Thymus (tissue), 11 donors: ENCODE measurements around the gene TSPEAR. TPM values are rescaled to one million over a fixed set of nuclear protein-coding genes. Genes with fewer than 3 reads are reported as not detected.
"Not testable (repeated sequence)": the region's sequence is repeated elsewhere in the genome, so short reads cannot be mapped to it uniquely, and the experiment has no call there.

ENCODE experiments used
- DNase-seq, 9 donors: peaks; one replicate each; pipeline ENCODE4 v3.0.0-alpha.2; 2013; ENCODE audit warnings: low spot score in 9 of 9, low read depth in 6 of 9, missing footprints in 1 of 9
- H3K27ac ChIP-seq, 2 donors: one replicate each; pipeline ENCODE4 v1.5.1; 2013; ENCODE audit warnings: control low read depth in 1 of 2, low read depth in 1 of 2, low read length in 1 of 2, mild to moderate bottlenecking in 1 of 2, moderate library complexity in 1 of 2
- H3K27me3 ChIP-seq, 2 donors: one replicate each; pipeline ENCODE4 v1.5.1; 2013; ENCODE audit warnings: low read length in 1 of 2; ENCODE audit not compliant: control insufficient read depth in 2 of 2, insufficient read depth in 1 of 2
- H3K36me3 ChIP-seq, 2 donors: one replicate each; pipeline ENCODE4 v1.5.1; 2013; ENCODE audit warnings: low read length in 1 of 2, mild to moderate bottlenecking in 1 of 2, moderate library complexity in 1 of 2; ENCODE audit not compliant: control insufficient read depth in 2 of 2, insufficient read depth in 2 of 2
- H3K4me1 ChIP-seq, 2 donors: one replicate each; pipeline ENCODE4 v1.5.1; 2013; ENCODE audit warnings: low read length in 2 of 2; ENCODE audit not compliant: control insufficient read depth in 2 of 2, insufficient read depth in 2 of 2
- H3K4me3 ChIP-seq, 2 donors: one replicate each; pipeline ENCODE4 v1.5.1; 2013; ENCODE audit warnings: low read length in 2 of 2, control low read depth in 1 of 2, mild to moderate bottlenecking in 1 of 2
- H3K9me3 ChIP-seq, 2 donors: one replicate each; pipeline ENCODE4 v1.5.1; 2013; ENCODE audit warnings: low read length in 1 of 2, mild to moderate bottlenecking in 1 of 2; ENCODE audit not compliant: control insufficient read depth in 2 of 2, insufficient read depth in 1 of 2
- WGBS: extraction: QIAGEN DNeasy Blood & Tissue Kit; methylation state at CpG from one replicate; pipeline ENCODE4 v1.1.7; 2013; 5-methylcytosine and 5-hydroxymethylcytosine counted together
- polyA plus RNA-seq: library from polyadenylated mRNA; stranded (reverse); fragments of 200-250 nt; gene quantifications from one replicate; pipeline ENCODE4 v1.2.3, GENCODE V29; 2013
- total RNA-seq: library from RNA; stranded (reverse); fragments of 120-200 nt; gene quantifications from one replicate; pipeline ENCODE4 v1.2.4, GENCODE V29; 2013
- donor health status: healthy.

TSPEAR gene
- total and polyA plus RNA-seq, 2 donors: 0.07 to 0.38 TPM

DNA sequence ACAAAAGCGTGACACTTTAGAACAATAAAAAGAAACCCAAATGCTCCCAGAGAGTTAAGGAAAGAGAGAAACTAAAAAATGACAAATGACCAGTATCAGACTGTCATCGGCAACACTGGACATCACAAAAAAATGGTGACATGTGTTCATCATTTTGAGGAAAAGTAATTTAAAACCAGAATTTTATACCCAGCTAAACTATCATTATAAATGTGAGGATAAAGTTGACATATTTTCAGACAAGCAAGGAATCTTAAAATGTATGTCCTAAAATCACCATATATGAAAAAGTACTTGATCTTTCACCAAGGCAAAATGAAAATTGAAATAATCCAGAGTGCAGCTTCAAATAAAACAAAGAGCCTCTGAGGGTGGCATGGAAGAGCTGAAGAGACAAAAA is 66.5 kb downstream of the TSPEAR start:
- Histone ChIP-seq H3K27ac (no peak overlapping the region), H3K36me3 (no peaks in the 10 kb centered on the region)
- 49% methylated on average over 2 of the region's 2 CpGs for WGBS

DNA sequence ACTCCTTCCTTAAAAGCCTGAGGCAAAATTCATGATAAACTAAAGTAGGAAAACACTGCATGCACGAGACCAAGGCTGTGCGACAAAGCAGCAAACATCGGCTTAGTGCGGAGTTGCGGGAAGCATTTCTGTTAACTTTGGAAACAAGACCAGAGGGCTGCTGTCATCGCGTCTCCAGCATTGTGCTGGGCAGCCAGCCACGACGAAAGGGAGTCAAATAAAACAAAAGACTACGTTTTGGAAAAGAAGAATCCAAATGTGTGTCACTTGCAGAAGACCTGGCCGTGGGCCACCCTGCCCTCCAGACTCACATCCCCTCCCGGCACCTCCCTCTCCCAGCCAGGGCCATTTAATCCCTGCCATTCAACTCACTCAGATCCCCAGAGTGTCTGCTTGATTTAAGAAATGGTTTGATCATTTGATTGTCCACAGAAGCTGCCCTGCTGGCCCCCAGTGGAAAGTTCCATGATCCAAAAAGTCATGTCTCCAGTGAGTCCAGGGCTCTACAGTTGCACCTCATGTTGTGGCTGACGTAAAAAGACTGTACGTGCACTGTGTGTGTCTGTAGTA is 67.5 kb downstream of the TSPEAR start:
- Histone ChIP-seq H3K4me3 (no peak overlapping the region), H3K36me3 (no peaks in the 10 kb centered on the region), H3K9me3 (peaks cover 0 to 25% of the 10 kb centered on the region in 2 donors), H3K4me1 (no peaks in the 10 kb centered on the region), H3K27ac (no peak overlapping the region), H3K27me3 (no peaks in the 10 kb centered on the region)
- 82% methylated on average over 14 of the region's 14 CpGs for WGBS
- DNase-seq: no peak

More for the DNA sequence above, 66.5 kb downstream of the TSPEAR start:
- no peak for DNase-seq
- Histone ChIP-seq H3K4me1 (no peaks in the 10 kb centered on the region), H3K4me3 (no peak overlapping the region), H3K27me3 (no peaks in the 10 kb centered on the region), H3K9me3 (peaks cover 0 to 20% of the 10 kb centered on the region in 2 donors)

DNA sequence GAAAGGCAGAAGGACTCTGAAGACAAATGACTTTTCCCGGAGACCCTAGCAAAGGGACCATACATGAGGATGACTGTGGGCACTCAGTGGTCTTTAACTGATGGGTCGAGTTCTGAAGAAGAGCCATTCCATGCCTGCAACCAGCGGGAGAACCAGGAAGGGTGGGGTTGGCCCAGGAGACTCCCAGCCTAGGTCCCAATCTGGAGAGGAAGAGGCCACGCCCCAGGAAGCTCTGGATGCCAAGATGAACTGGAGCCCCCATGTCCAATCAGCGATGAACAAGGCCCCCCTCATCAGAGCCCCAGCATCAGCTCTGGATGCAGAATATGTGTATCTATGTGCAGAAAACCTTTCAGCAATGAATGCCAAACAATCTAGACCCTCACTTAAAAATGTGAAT is 70.6 kb downstream of the TSPEAR start:
- Histone ChIP-seq H3K4me1 (no peaks in the 10 kb centered on the region), H3K9me3 (peaks cover 0 to 25% of the 10 kb centered on the region in 2 donors), H3K36me3 (no peaks in the 10 kb centered on the region), H3K27me3 (no peaks in the 10 kb centered on the region), H3K27ac (no peak overlapping the region), H3K4me3 (no peak overlapping the region)
- WGBS: 96% methylated on average over 5 of the region's 5 CpGs
- DNase-seq: no peak

DNA sequence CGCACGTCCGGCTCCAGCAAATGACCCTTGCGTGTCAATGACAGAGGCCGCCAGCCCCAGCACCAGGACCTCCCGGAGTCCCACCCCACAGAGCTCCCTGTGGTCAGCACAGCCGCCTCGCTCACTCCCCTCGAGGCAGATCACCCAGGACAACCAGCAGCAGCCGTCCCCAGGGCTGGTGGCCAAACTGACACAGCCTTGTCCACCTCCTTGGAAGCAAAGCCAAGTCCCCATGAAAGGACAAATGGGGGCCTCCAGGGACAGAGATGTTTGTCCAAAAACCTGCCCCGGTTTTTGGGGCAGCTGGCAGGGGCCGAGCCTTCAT is 72.1 kb downstream of the TSPEAR start:
- Histone ChIP-seq H3K36me3 (no peaks in the 10 kb centered on the region), H3K27me3 (no peaks in the 10 kb centered on the region), H3K27ac (no peak overlapping the region), H3K9me3 (peaks cover 0 to 22% of the 10 kb centered on the region in 2 donors), H3K4me1 (no peaks in the 10 kb centered on the region), H3K4me3 (no peak overlapping the region)
- WGBS: 93% methylated on average over 12 of the region's 12 CpGs
- DNase-seq: no peak

DNA sequence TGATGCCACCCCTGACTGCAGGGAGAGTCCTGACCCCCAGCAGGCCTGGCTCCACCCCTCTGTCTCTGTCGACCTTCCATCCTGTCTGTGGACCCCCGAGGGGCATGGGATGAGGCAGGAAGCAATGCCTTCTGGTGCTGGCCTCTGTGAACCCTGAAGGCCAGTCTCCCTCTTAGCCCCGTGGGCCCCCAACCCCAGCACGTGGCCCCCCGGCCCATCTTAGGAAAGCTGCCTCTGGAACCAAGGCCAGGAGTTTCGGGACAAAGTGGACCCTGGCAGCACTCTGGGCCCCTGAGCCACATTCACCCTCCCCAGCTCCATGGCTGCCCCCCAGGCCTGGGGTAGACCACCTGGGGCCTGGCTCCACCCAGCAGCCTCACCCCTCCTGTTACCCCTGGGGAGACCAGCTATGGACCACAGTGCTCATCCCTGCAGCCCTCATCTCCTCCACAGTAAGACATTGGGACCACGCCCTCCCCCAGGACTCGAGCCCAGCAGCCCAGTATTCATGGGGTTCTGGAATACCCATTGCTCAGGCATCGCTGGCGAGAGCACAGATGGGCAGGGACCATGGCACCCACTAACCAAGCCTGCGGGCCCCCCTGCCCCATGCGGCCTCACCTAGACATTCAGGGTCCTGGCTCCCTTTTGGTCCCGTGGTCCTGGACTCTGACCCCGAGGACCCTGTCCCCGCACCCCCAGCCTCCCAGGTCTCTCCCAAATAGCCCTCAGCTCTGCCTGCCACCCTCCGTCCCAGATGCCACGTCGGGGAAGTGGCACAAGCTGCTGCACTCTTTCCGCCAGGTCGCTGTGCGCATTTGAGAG is 72.7 kb downstream of the TSPEAR start:
- H3K4me1 ChIP-seq, H3K4me3 ChIP-seq, H3K27me3 ChIP-seq, DNase-seq, H3K36me3 ChIP-seq, H3K27ac ChIP-seq: not testable (repeated sequence)
- 82% methylated on average over 21 of the region's 21 CpGs for WGBS
- peaks cover 0 to 16% of the 10 kb centered on the region in 2 donors for H3K9me3 ChIP-seq

DNA sequence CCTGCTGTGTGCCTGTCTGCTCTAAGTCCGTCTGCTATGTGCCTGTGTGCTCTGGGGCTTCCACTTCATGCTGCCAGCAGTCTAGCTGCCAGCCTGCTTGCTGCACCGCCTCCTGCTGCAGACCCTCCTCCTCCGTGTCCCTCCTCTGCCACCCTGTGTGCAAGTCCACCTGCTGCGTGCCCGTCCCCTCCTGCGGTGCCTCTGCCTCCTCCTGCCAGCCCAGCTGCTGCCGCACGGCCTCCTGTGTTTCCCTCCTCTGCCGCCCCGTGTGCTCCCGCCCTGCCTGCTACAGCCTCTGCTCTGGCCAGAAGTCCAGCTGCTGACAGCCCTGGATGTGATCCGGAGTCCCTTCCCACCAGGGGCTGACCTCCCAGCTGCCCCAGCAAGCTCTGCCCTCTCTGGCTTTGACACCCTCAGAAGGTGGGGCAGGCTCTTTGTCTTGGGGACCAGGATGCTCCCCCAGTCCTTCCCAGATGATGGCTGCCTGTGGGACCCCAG is 73.5 kb downstream of the TSPEAR start:
- H3K9me3 ChIP-seq: peaks cover 0 to 15% of the 10 kb centered on the region in 2 donors
- not testable (repeated sequence) for H3K4me1 ChIP-seq, H3K27ac ChIP-seq, H3K4me3 ChIP-seq, H3K36me3 ChIP-seq, DNase-seq, H3K27me3 ChIP-seq
- 81% methylated on average over 12 of the region's 12 CpGs for WGBS

DNA sequence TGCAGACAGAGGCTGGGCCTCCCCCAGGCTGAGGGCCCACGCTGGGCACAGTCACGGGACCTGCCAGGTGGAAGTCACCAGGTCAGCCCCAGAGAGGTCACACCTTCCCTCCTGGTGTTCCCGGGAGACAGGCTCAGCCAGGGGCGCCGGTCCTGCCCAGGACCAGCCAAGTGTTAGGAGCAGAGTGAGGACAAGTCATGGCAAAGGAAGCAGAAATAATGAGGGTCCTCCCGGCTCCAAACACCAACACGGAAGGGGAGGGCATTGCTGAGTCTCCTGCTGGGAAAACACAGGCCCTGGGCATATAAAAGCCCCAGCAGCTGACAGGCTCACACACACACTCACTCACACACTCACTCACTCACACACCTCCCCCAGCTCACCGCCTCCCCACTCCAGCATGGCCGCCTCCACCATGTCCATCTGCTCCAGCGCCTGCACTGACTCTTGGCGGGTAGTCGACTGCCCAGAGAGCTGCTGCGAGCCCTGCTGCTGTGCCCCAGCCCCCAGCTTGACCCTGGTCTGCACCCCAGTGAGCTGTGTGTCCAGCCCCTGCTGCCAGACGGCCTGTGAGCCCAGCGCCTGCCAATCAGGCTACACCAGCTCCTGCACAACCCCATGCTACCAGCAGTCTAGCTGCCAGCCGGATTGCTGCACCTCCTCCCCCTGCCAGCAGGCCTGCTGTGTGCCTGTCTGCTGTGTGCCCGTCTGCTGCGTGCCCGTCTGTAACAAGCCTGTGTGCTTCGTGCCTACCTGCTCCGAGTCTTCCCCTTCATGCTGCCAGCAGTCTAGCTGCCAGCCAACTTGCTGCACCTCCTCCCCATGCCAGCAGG is 74.1 kb downstream of the TSPEAR start, which contains the start of gene KRTAP10-10:
Gene KRTAP10-10, plus strand, starts transcription at position 339 of the 833 bp plus-strand sequence. Its CDS starts 62 bp downstream, at position 401.
- H3K4me3 ChIP-seq: no peak within 1 kb of the TSS
- no peaks in the 10 kb centered on the region for H3K4me1 ChIP-seq
- H3K27ac ChIP-seq: no peak within 1 kb of the TSS
- 75% methylated on average over 21 of the region's 21 CpGs for WGBS
- H3K27me3 ChIP-seq: no peaks in the 10 kb centered on the region
- no peak for DNase-seq
- H3K9me3 ChIP-seq: peaks cover 0 to 15% of the 10 kb centered on the region in 2 donors
- H3K36me3 ChIP-seq: no peaks in the 10 kb centered on the region

DNA sequence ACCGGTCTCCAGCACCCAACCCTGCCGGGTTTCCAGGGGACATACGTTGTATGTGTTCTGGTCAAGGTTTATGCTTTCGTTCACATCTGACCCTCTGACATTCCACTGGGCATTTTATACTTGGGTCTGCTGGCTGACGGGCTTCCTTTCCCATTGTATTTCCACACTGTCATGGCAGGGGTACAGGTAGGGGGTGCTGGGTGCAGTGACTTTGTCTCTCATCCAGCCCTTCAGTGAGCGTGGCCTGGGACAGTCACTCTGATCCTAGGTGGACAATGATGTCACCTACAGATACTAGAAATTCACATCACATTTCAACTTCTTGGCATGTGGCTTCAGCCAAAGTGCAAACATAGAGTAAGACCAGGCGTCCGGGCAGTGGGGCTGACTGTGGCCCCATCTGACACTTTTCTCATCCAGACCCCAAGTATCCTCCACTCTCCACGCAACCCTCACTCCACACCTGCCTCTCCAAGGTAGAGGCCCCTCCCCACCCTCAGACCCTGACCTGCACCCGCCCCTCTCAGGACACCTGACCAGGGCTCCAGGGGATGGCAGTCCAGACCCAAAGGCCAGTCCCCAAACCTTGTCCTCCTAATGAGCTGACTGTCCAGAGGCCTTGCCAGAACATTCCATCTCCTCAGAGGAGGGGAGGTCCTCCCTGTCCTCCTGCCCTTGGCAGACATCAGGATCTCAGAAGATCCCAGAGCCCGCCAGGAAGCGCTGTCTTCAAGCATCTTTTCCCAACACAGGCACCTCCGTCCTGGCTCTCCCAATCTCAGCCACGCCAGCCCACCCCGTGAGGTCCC is 75.0 kb downstream of the TSPEAR start:
- H3K4me1 ChIP-seq: no peaks in the 10 kb centered on the region
- 91% methylated on average over 15 of the region's 15 CpGs for WGBS
- no peak overlapping the region for H3K4me3 ChIP-seq
- no peaks in the 10 kb centered on the region for H3K36me3 ChIP-seq
- H3K27me3 ChIP-seq: no peaks in the 10 kb centered on the region
- H3K27ac ChIP-seq: no peak overlapping the region
- no peak for DNase-seq
- peaks cover 0 to 15% of the 10 kb centered on the region in 2 donors for H3K9me3 ChIP-seq
